Smooth muscle cell (in vitro differentiated cells): ENCODE results near the gene FCAMR. TPM values are rescaled to one million over a fixed set of nuclear protein-coding genes. Genes with fewer than 3 reads are reported as not detected.

Source experiments
- DNase-seq: peaks from one replicate; lab custom pipeline; 2025; ENCODE audit not compliant: unreplicated experiment; lab: John Stamatoyannopoulos, UW
- H2AFZ ChIP-seq: fragments of 200-600 bp; sonication (generic); 2 replicates; pipeline ENCODE4 v1.6.0; 2016; ENCODE audit warnings: antibody characterized with exemption, low read depth, mild to moderate bottlenecking
- H3F3A ChIP-seq: fragments of 200-600 bp; sonication (generic); 2 replicates; pipeline ENCODE4 v1.6.0; 2017; ENCODE audit warnings: antibody characterized with exemption, low read depth
- H3K27ac ChIP-seq: fragments of 200-600 bp; sonication (generic); 2 replicates; pipeline ENCODE4 v1.5.1; 2016; ENCODE audit warnings: low read depth, mild to moderate bottlenecking
- H3K27me3 ChIP-seq: fragments of 200-600 bp; sonication (generic); 2 replicates; pipeline ENCODE4 v1.6.1; 2016; ENCODE audit warnings: low read depth, mild to moderate bottlenecking
- H3K36me3 ChIP-seq: fragments of 200-600 bp; sonication (generic); 2 replicates; pipeline ENCODE4 v1.5.1; 2016; ENCODE audit warnings: low read depth
- H3K4me1 ChIP-seq: fragments of 200-600 bp; sonication (generic); 2 replicates; pipeline ENCODE4 v1.5.1; 2016; ENCODE audit warnings: low read depth
- H3K4me2 ChIP-seq: fragments of 200-600 bp; sonication (generic); 2 replicates; pipeline ENCODE4 v1.6.0; 2016; ENCODE audit warnings: mild to moderate bottlenecking
- H3K4me3 ChIP-seq: fragments of 200-600 bp; sonication (generic); 2 replicates; pipeline ENCODE4 v1.5.1; 2016; ENCODE audit warnings: mild to moderate bottlenecking
- H3K79me2 ChIP-seq: fragments of 200-600 bp; sonication (generic); 2 replicates; pipeline ENCODE4 v1.6.0; 2016; ENCODE audit warnings: low read depth, mild to moderate bottlenecking
- H3K9ac ChIP-seq: fragments of 200-600 bp; sonication (generic); 2 replicates; pipeline ENCODE4 v1.6.0; 2016; ENCODE audit warnings: low read depth
- H3K9me3 ChIP-seq: fragments of 200-600 bp; sonication (generic); replicated peaks from 2 replicates; pipeline ENCODE4 v1.5.1; 2016; ENCODE audit warnings: low read depth
- H4K20me1 ChIP-seq: fragments of 200-600 bp; sonication (generic); 2 replicates; pipeline ENCODE4 v1.6.0; 2016; ENCODE audit warnings: low read depth
- WGBS: methylation state at CpG from one replicate; pipeline ENCODE4 v1.1.7; 2016; ENCODE audit warnings: low lambda C conversion rate; 5-methylcytosine and 5-hydroxymethylcytosine counted together
- polyA plus RNA-seq: library from polyadenylated mRNA; unstranded; fragments of >200 nt; fragmentation: Nextera tagmentation; extraction: Ambion mirVana; gene quantifications from 2 replicates; pipeline ENCODE4 v1.2.1, GENCODE V29; 2016
- total RNA-seq: library from RNA; depleted of rRNA; stranded (reverse); fragments of >200 nt; gene quantifications from 2 replicates; pipeline ENCODE4 v1.2.3, GENCODE V29; 2014
- TF ChIP-seq, protein P1 (sequence below): fragments of 200-600 bp; sonication (generic); IDR thresholded peaks from 2 replicates; pipeline ENCODE4 v1.5.1; 2017; ENCODE audit warnings: borderline replicate concordance, mild to moderate bottlenecking, antibody characterized with exemption; ENCODE audit not compliant: insufficient read depth, poor library complexity, severe bottlenecking

FCAMR gene
- total and polyA plus RNA-seq, 2 experiments from 2014 or later: not detected

DNA sequence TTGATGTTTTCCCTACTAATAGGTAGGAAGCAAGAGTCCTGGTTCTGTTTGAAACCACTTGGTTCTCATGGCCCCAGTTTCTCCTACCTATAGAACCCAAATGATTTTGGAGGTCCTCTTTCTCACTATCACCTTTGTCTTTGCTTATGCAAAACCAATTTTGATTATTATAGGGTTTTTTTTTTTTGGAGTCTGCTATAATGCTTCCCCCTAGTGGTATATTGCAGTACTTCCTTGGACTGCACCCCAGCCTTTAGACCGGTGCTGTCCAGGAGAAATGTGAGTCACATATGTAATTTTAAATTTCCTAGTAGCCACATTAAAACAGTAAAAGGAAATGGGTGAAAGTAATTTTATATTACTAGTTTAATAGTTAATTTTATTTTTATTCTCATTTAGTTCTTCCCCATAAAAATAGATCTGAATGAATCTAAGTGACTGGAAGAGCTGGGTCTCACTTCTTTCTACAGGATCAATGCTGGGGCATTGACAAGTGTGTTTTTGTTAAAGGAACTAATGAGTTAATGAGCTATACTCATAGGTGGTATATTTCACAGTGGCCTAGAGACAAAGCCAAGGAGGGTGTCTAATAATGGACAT lies 59.1 kb downstream of the FCAMR start:
- TF ChIP-seq, protein P1, sequence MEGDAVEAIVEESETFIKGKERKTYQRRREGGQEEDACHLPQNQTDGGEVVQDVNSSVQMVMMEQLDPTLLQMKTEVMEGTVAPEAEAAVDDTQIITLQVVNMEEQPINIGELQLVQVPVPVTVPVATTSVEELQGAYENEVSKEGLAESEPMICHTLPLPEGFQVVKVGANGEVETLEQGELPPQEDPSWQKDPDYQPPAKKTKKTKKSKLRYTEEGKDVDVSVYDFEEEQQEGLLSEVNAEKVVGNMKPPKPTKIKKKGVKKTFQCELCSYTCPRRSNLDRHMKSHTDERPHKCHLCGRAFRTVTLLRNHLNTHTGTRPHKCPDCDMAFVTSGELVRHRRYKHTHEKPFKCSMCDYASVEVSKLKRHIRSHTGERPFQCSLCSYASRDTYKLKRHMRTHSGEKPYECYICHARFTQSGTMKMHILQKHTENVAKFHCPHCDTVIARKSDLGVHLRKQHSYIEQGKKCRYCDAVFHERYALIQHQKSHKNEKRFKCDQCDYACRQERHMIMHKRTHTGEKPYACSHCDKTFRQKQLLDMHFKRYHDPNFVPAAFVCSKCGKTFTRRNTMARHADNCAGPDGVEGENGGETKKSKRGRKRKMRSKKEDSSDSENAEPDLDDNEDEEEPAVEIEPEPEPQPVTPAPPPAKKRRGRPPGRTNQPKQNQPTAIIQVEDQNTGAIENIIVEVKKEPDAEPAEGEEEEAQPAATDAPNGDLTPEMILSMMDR: peak; percentile 80
- H3K36me3 ChIP-seq: no peaks in the 10 kb centered on the region
- DNase-seq: no peak
- no peak overlapping the region for H3K9ac ChIP-seq
- no peaks in the 10 kb centered on the region for H3K4me1 ChIP-seq
- H4K20me1 ChIP-seq: no peaks in the 10 kb centered on the region
- H3K79me2 ChIP-seq: no peaks in the 10 kb centered on the region
- H2AFZ ChIP-seq: no peak overlapping the region
- H3K4me2 ChIP-seq: no peak overlapping the region
- H3K27ac ChIP-seq: no peak overlapping the region
- H3K27me3 ChIP-seq: peaks cover 56% of the 10 kb centered on the region
- H3K9me3 ChIP-seq: no peaks in the 10 kb centered on the region
- 0% methylated on average over 1 of the region's 1 CpG for WGBS
- H3K4me3 ChIP-seq: no peak overlapping the region
- no peaks in the 10 kb centered on the region for H3F3A ChIP-seq

DNA sequence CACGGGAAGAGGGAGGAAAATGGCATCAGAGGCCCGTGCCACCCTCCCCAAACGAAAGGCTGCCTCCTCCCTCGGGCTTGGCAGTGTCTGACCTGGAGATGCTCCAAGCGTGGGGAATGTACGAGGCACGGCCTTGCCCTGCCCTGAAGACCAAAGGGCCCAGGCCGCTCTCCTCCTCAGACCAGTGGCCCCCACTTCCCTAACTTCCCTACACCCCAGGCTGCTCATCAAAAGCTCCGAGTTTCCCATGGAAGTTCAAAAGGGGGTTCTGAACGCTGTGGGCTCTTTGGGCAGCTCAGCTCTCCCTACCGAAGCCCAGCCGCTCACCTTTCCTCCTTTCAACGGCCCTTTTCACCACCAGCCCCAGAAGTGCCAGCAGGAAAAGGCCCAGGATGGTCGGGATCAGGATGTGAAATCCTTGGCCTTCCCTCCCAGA lies 60.4 kb downstream of the FCAMR start:
- Histone ChIP-seq H3F3A (no peaks in the 10 kb centered on the region), H3K27me3 (peaks cover 44% of the 10 kb centered on the region), H3K79me2 (no peaks in the 10 kb centered on the region), H3K9me3 (no peaks in the 10 kb centered on the region), H2AFZ (peak overlapping the region; percentile 65), H3K9ac (peak overlapping the region; percentile 45), H3K4me1 (no peaks in the 10 kb centered on the region), H3K4me3 (peak overlapping the region; percentile 59), H3K4me2 (peak overlapping the region; percentile 98), H3K36me3 (no peaks in the 10 kb centered on the region), H4K20me1 (no peaks in the 10 kb centered on the region), H3K27ac (no peak overlapping the region)
- no peak for DNase-seq
- TF ChIP-seq, protein P1: no peak
- WGBS: 30% methylated on average over 14 of the region's 14 CpGs

- TF ChIP-seq, protein P1: peak; percentile 4
Observed at GRCh38 chr1:206909161-206909882, 60.9 kb downstream of the FCAMR start.

More at GRCh38 chr1:206909161-206909882, 60.9 kb downstream of the FCAMR start:
- H4K20me1 ChIP-seq: no peaks in the 10 kb centered on the region
- no peak for DNase-seq
- no peaks in the 10 kb centered on the region for H3K4me1 ChIP-seq
- no peaks in the 10 kb centered on the region for H3K79me2 ChIP-seq
- H3F3A ChIP-seq: no peaks in the 10 kb centered on the region
- peak overlapping the region; percentile 98 for H3K4me2 ChIP-seq
- H2AFZ ChIP-seq: peak overlapping the region; percentile 65
- peaks cover 40% of the 10 kb centered on the region for H3K27me3 ChIP-seq
- no peaks in the 10 kb centered on the region for H3K36me3 ChIP-seq
- H3K9ac ChIP-seq: peak overlapping the region; percentile 45
- peak overlapping the region; percentile 59 for H3K4me3 ChIP-seq
- WGBS: 1% methylated on average over 60 of the region's 69 CpGs
- no peaks in the 10 kb centered on the region for H3K9me3 ChIP-seq
- H3K27ac ChIP-seq: no peak overlapping the region
